Activated gamma-delta T cell treated with anti-CD3 and anti-CD28 coated beads, Interleukin-2, amount 50 U/mL, for 16 hours (primary cell): ENCODE measurements around the gene PTCD1.
"Not testable (repeated sequence)": the region's sequence is repeated elsewhere in the genome, so short reads cannot be mapped to it uniquely, and the experiment has no call there.

Experiments
- DNase-seq: peaks from one replicate; pipeline ENCODE4 v3.0.0-alpha.2; 2020; ENCODE audit warnings: low read depth

Gene PTCD1

GRCh38 chr7:99387239-99387635, 51.4 kb downstream of the PTCD1 start:
- not testable (repeated sequence) for DNase-seq

GRCh38 chr7:99386584-99387238, 51.9 kb downstream of the PTCD1 start:
- no peak for DNase-seq

- no peak for DNase-seq
Measured at GRCh38 chr7:99385564-99385963, 53.0 kb downstream of the PTCD1 start.

GRCh38 chr7:99384523-99384922, 54.1 kb downstream of the PTCD1 start:
- DNase-seq, result no peak

- DNase-seq, result no peak
Measured at GRCh38 chr7:99383791-99384370, 54.7 kb downstream of the PTCD1 start.

- no peak for DNase-seq
Measured at GRCh38 chr7:99383203-99383602, 55.4 kb downstream of the PTCD1 start.

- no peak for DNase-seq
Measured at GRCh38 chr7:99381664-99382075, 56.9 kb downstream of the PTCD1 start.

- peak; percentile 86 for DNase-seq
Measured at GRCh38 chr7:99380823-99381663, 57.6 kb downstream of the PTCD1 start.

GRCh38 chr7:99380032-99380822, 58.4 kb downstream of the PTCD1 start:
- DNase-seq, result no peak

- not testable (repeated sequence) for DNase-seq
Measured at GRCh38 chr7:99379693-99380031, 58.9 kb downstream of the PTCD1 start.

- no peak for DNase-seq
Measured at GRCh38 chr7:99379043-99379577, 59.5 kb downstream of the PTCD1 start.

- DNase-seq, result peak; percentile 44
Measured at GRCh38 chr7:99375070-99375807, 63.4 kb downstream of the PTCD1 start.

- peak; percentile 78 for DNase-seq
Measured at GRCh38 chr7:99374111-99375064, 64.2 kb downstream of the PTCD1 start, which contains the start of gene ARPC1B. ARPC1B (plus strand) TSS chr7:99374730; CDS start chr7:99385715, 10,985 bp downstream.

- DNase-seq, result no peak
Measured at GRCh38 chr7:99373091-99374066, 65.2 kb downstream of the PTCD1 start.

GRCh38 chr7:99372275-99373090, 66.1 kb downstream of the PTCD1 start:
- DNase-seq, result no peak

- DNase-seq, result no peak
Measured at GRCh38 chr7:99371376-99371920, 67.2 kb downstream of the PTCD1 start.

GRCh38 chr7:99369767-99370391, 68.7 kb downstream of the PTCD1 start:
- DNase-seq, result no peak
